BJ (cell line): ENCODE data around the gene TGOLN2. TPM values are rescaled to one million over a fixed set of nuclear protein-coding genes. Genes with fewer than 3 reads are reported as not detected.
"Not testable (repeated sequence)": the region's sequence is repeated elsewhere in the genome, so short reads cannot be mapped to it uniquely, and the experiment has no call there.

ENCODE experiments used
- CTCF ChIA-PET: fragments of 350-600 bp; formaldehyde crosslinking; extraction: SDS; loops from one replicate; lab custom pipeline; 2021; ENCODE audit warnings: antibody characterized with exemption, inconsistent platforms; lab: Yijun Ruan, JAX
- POLR2A ChIA-PET: fragments of 300-600 bp; sonication (Branson Sonifier 250); formaldehyde crosslinking; extraction: SDS; loops from one replicate; lab custom pipeline; 2021; ENCODE audit warnings: antibody characterized with exemption; lab: Charles Lee
- DNase-seq: peaks from one replicate; pipeline ENCODE4 v3.0.0-alpha.2; 2011; ENCODE audit warnings: low read depth
- H3K27me3 ChIP-seq: 2 replicates; pipeline ENCODE4 v1.6.0; 2011; ENCODE audit warnings: low read length; ENCODE audit not compliant: control insufficient read depth, insufficient read depth
- H3K36me3 ChIP-seq: 2 replicates; pipeline ENCODE4 v1.5.1; 2011; ENCODE audit warnings: low read length; ENCODE audit not compliant: control insufficient read depth, insufficient read depth
- H3K4me3 ChIP-seq: 2 replicates; pipeline ENCODE4 v1.5.1; 2011; ENCODE audit warnings: low read depth, mild to moderate bottlenecking, control low read depth, low read length
- CTCF ChIP-seq: IDR thresholded peaks from 2 replicates; pipeline ENCODE4 v1.5.1; 2011; ENCODE audit warnings: low read depth, mild to moderate bottlenecking, control low read depth, inconsistent platforms, low read length, moderate library complexity; ENCODE audit not compliant: insufficient read depth
- polyA plus RNA-seq: library from polyadenylated mRNA; depleted of rRNA; stranded (reverse); fragments of >200 nt; gene quantifications from 2 replicates; pipeline ENCODE4 v1.2.3, GENCODE V29; 2011

The TGOLN2 gene
- polyA plus RNA-seq, 1 experiment, result 132 TPM

- no peak overlapping the region for H3K4me3 ChIP-seq
- POLR2A ChIA-PET, result interaction anchor here (0.6 kb wide), 1 partner anchor 16 kb away, joined by 3 read pairs; no protein-coding TSS in a partner anchor
- CTCF ChIA-PET, result interaction anchor here (0.9 kb wide), 1 partner anchor 22 kb away, joined by 3 read pairs; no protein-coding TSS in a partner anchor
- H3K36me3 ChIP-seq, result peaks cover 9% of the 10 kb centered on the region
- no peak for TF ChIP-seq CTCF
- H3K27me3 ChIP-seq, result peaks cover 7% of the 10 kb centered on the region; the same call in 1 of the 2 replicates
- DNase-seq, result no peak
Observed at GRCh38 chr2:85340034-85340892, 12.5 kb upstream of the TGOLN2 start.

- no peak for TF ChIP-seq CTCF
- POLR2A ChIA-PET, result no interaction called here
- no peaks in the 10 kb centered on the region for H3K36me3 ChIP-seq
- peaks cover 7% of the 10 kb centered on the region; the same call in 1 of the 2 replicates for H3K27me3 ChIP-seq
- CTCF ChIA-PET, result no interaction called here
- no peak for DNase-seq
- no peak overlapping the region for H3K4me3 ChIP-seq
Observed at GRCh38 chr2:85334928-85335327, 7.1 kb upstream of the TGOLN2 start.

- H3K36me3 ChIP-seq, CTCF ChIA-PET, POLR2A ChIA-PET, H3K27me3 ChIP-seq, DNase-seq, H3K4me3 ChIP-seq: not testable (repeated sequence)
Observed at GRCh38 chr2:85333877-85334276, 6.1 kb upstream of the TGOLN2 start.

- CTCF ChIA-PET, result interaction anchor here (0.6 kb wide), 1 partner anchor 210 kb away, joined by 3 read pairs; no protein-coding TSS in a partner anchor
- POLR2A ChIA-PET, result no interaction called here
Observed at GRCh38 chr2:85330839-85331636, 3.2 kb upstream of the TGOLN2 start.

GRCh38 chr2:85329701-85330100 is 1.9 kb upstream of the TGOLN2 start:
- H3K27me3 ChIP-seq, POLR2A ChIA-PET, H3K36me3 ChIP-seq, CTCF ChIA-PET, DNase-seq, H3K4me3 ChIP-seq: not testable (repeated sequence)

More at GRCh38 chr2:85330839-85331636, 3.2 kb upstream of the TGOLN2 start:
- H3K27me3 ChIP-seq, result no peaks in the 10 kb centered on the region
- no peak overlapping the region for H3K4me3 ChIP-seq
- TF ChIP-seq CTCF, result no peak
- DNase-seq, result no peak
- no peaks in the 10 kb centered on the region for H3K36me3 ChIP-seq

- POLR2A ChIA-PET, result no interaction called here
Observed at GRCh38 chr2:85329181-85329651, 1.4 kb upstream of the TGOLN2 start.

More at GRCh38 chr2:85329181-85329651, 1.4 kb upstream of the TGOLN2 start:
- CTCF ChIA-PET, result no interaction called here
- no peak overlapping the region for H3K4me3 ChIP-seq
- DNase-seq, result no peak
- H3K27me3 ChIP-seq, result no peaks in the 10 kb centered on the region
- H3K36me3 ChIP-seq, result peaks cover 3% of the 10 kb centered on the region; the same call in 1 of the 2 replicates
- TF ChIP-seq CTCF, result no peak
